DOHH2 (cell line): ENCODE measurements around the gene MBTPS1.

Experiments used
- H3F3A ChIP-seq: fragments of 200-600 bp; sonication (generic), shearing (Covaris generic); 2 replicates; pipeline ENCODE4 v1.6.0; 2016; ENCODE audit warnings: antibody characterized with exemption, mild to moderate bottlenecking; ENCODE audit not compliant: control insufficient read depth, insufficient read depth
- H3K27ac ChIP-seq: fragments of 200-600 bp; sonication (generic); 2 replicates; pipeline ENCODE4 v1.5.1; 2014; ENCODE audit warnings: low read depth, mild to moderate bottlenecking, low read length, moderate library complexity
- H3K27me3 ChIP-seq: fragments of 200-600 bp; sonication (generic); 2 replicates; pipeline ENCODE4 v1.6.1; 2014; ENCODE audit warnings: mild to moderate bottlenecking, low read length, mixed read lengths; ENCODE audit not compliant: control insufficient read depth
- H3K36me3 ChIP-seq: fragments of 200-600 bp; sonication (generic); 2 replicates; pipeline ENCODE4 v1.6.1; 2014; ENCODE audit warnings: mild to moderate bottlenecking, low read length, moderate library complexity, mixed read lengths; ENCODE audit not compliant: control insufficient read depth
- H3K4me1 ChIP-seq: fragments of 200-600 bp; sonication (generic); 2 replicates; pipeline ENCODE4 v1.6.1; 2014; ENCODE audit warnings: mild to moderate bottlenecking, low read length, mixed read lengths; ENCODE audit not compliant: control insufficient read depth
- H3K4me2 ChIP-seq: fragments of 200-600 bp; sonication (generic); 2 replicates; pipeline ENCODE4 v1.6.0; 2014; ENCODE audit warnings: mild to moderate bottlenecking, low read length, moderate library complexity
- H3K4me3 ChIP-seq: fragments of 200-600 bp; sonication (generic); 2 replicates; pipeline ENCODE4 v1.5.1; 2014; ENCODE audit warnings: mild to moderate bottlenecking, low read length, mixed read lengths
- H3K79me2 ChIP-seq: fragments of 200-600 bp; sonication (generic); 2 replicates; pipeline ENCODE4 v1.6.1; 2014; ENCODE audit warnings: mild to moderate bottlenecking, low read length, mixed read lengths; ENCODE audit not compliant: control insufficient read depth
- H3K9me2 ChIP-seq: fragments of 200-600 bp; sonication (generic); replicated peaks from 2 replicates; pipeline ENCODE4 v1.6.1; 2014; ENCODE audit warnings: mild to moderate bottlenecking, low read length, mixed read lengths; ENCODE audit not compliant: control insufficient read depth
- H3K9me3 ChIP-seq: fragments of 200-600 bp; sonication (generic); 2 replicates; pipeline ENCODE4 v1.6.1; 2014; ENCODE audit warnings: antibody characterized with exemption, low read length, mixed read lengths; ENCODE audit not compliant: control insufficient read depth, insufficient read depth
- H4K20me1 ChIP-seq: fragments of 200-600 bp; sonication (generic); 2 replicates; pipeline ENCODE4 v1.6.0; 2014; ENCODE audit warnings: low read depth, mild to moderate bottlenecking, antibody characterized with exemption, low read length, moderate library complexity; ENCODE audit not compliant: control insufficient read depth, insufficient read depth
- EZH2phosphoT487 ChIP-seq: fragments of 200-600 bp; sonication (generic); IDR thresholded peaks from 2 replicates; pipeline ENCODE4 v1.6.1; 2017; ENCODE audit warnings: borderline replicate concordance, mild to moderate bottlenecking, antibody characterized with exemption, low read length, moderate library complexity, mixed read lengths
- TF ChIP-seq, protein P1 (sequence below): fragments of 200-600 bp; sonication (generic); IDR thresholded peaks from one replicate; pipeline ENCODE4 v1.5.1; 2014; ENCODE audit warnings: antibody characterized with exemption, mild to moderate bottlenecking, low read depth, low read length; ENCODE audit not compliant: poor library complexity, severe bottlenecking

MBTPS1 gene

GRCh38 chr16:84131117-84131516 is 14.4 kb upstream of the MBTPS1 start:
- H3K4me1 ChIP-seq = peaks cover 15% of the 10 kb centered on the region
- no peaks in the 10 kb centered on the region for H4K20me1 ChIP-seq
- H3K27me3 ChIP-seq = no peaks in the 10 kb centered on the region
- no peak overlapping the region for H3K4me3 ChIP-seq
- peaks cover 15% of the 10 kb centered on the region; the same call in 1 of the 2 replicates for H3K36me3 ChIP-seq
- H3K9me3 ChIP-seq = no peaks in the 10 kb centered on the region
- no peak overlapping the region for H3K27ac ChIP-seq
- no peak overlapping the region for H3K4me2 ChIP-seq
- H3K79me2 ChIP-seq = peaks cover 6% of the 10 kb centered on the region
- TF ChIP-seq, protein P1, sequence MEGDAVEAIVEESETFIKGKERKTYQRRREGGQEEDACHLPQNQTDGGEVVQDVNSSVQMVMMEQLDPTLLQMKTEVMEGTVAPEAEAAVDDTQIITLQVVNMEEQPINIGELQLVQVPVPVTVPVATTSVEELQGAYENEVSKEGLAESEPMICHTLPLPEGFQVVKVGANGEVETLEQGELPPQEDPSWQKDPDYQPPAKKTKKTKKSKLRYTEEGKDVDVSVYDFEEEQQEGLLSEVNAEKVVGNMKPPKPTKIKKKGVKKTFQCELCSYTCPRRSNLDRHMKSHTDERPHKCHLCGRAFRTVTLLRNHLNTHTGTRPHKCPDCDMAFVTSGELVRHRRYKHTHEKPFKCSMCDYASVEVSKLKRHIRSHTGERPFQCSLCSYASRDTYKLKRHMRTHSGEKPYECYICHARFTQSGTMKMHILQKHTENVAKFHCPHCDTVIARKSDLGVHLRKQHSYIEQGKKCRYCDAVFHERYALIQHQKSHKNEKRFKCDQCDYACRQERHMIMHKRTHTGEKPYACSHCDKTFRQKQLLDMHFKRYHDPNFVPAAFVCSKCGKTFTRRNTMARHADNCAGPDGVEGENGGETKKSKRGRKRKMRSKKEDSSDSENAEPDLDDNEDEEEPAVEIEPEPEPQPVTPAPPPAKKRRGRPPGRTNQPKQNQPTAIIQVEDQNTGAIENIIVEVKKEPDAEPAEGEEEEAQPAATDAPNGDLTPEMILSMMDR = no peak
- TF ChIP-seq EZH2phosphoT487 = no peak
- peaks cover 3% of the 10 kb centered on the region; the same call in 1 of the 2 replicates for H3F3A ChIP-seq
- H3K9me2 ChIP-seq = no peaks in the 10 kb centered on the region

- Histone ChIP-seq H3K4me3 (no peak overlapping the region), H3K9me2 (no peaks in the 10 kb centered on the region), H3F3A (peaks cover 3% of the 10 kb centered on the region; the same call in 1 of the 2 replicates), H3K36me3 (peaks cover 8% of the 10 kb centered on the region), H3K27me3 (no peaks in the 10 kb centered on the region), H3K27ac (no peak overlapping the region), H3K9me3 (no peaks in the 10 kb centered on the region), H4K20me1 (no peaks in the 10 kb centered on the region), H3K79me2 (no peaks in the 10 kb centered on the region), H3K4me1 (no peaks in the 10 kb centered on the region), H3K4me2 (no peak overlapping the region)
- no peak for TF ChIP-seq EZH2phosphoT487
- TF ChIP-seq, protein P1 = no peak
Measured at GRCh38 chr16:84124257-84125073, 7.7 kb upstream of the MBTPS1 start.

DNA sequence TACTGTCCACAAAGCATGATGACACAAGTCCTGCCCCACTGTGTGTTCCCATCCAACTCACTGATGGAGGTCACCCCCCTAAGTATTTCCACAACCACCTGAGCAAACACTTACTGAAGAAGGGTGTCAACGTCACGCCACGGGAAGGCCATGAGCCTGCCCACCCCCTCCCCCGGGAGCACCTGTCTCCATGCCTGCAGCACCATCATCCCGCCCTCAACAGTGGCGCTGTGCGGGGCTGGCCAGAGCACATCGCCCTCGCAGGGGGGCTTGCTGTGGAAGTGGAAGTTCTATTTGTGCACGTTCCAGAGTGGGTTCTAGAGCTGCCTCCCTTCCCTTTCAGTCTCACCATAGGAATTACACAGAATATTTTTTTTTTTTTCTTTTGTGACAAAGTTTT is 4.3 kb upstream of the MBTPS1 start:
- peaks cover 14% of the 10 kb centered on the region for H3K36me3 ChIP-seq
- H3K4me2 ChIP-seq = no peak overlapping the region
- TF ChIP-seq, protein P1 = no peak
- no peak for TF ChIP-seq EZH2phosphoT487
- peaks cover 4% of the 10 kb centered on the region for H3K4me1 ChIP-seq
- H3K27me3 ChIP-seq = no peaks in the 10 kb centered on the region
- peaks cover 15% of the 10 kb centered on the region for H3K79me2 ChIP-seq
- no peak overlapping the region for H3K4me3 ChIP-seq
- H3F3A ChIP-seq = peaks cover 2% of the 10 kb centered on the region; the same call in 1 of the 2 replicates
- no peaks in the 10 kb centered on the region for H3K9me2 ChIP-seq
- no peaks in the 10 kb centered on the region for H3K9me3 ChIP-seq
- H4K20me1 ChIP-seq = no peaks in the 10 kb centered on the region
- H3K27ac ChIP-seq = no peak overlapping the region
